Thymus (tissue), 11 donors: ENCODE measurements around the gene CHD3. TPM values are rescaled to one million over a fixed set of nuclear protein-coding genes. Genes with fewer than 3 reads are reported as not detected.

Source experiments
- DNase-seq, 9 donors: peaks; one replicate each; pipeline ENCODE4 v3.0.0-alpha.2; 2013; ENCODE audit warnings: low spot score in 9 of 9, low read depth in 6 of 9, missing footprints in 1 of 9
- H3K27ac ChIP-seq, 2 donors: one replicate each; pipeline ENCODE4 v1.5.1; 2013; ENCODE audit warnings: control low read depth in 1 of 2, low read depth in 1 of 2, low read length in 1 of 2, mild to moderate bottlenecking in 1 of 2, moderate library complexity in 1 of 2
- H3K27me3 ChIP-seq, 2 donors: one replicate each; pipeline ENCODE4 v1.5.1; 2013; ENCODE audit warnings: low read length in 1 of 2; ENCODE audit not compliant: control insufficient read depth in 2 of 2, insufficient read depth in 1 of 2
- H3K36me3 ChIP-seq, 2 donors: one replicate each; pipeline ENCODE4 v1.5.1; 2013; ENCODE audit warnings: low read length in 1 of 2, mild to moderate bottlenecking in 1 of 2, moderate library complexity in 1 of 2; ENCODE audit not compliant: control insufficient read depth in 2 of 2, insufficient read depth in 2 of 2
- H3K4me1 ChIP-seq, 2 donors: one replicate each; pipeline ENCODE4 v1.5.1; 2013; ENCODE audit warnings: low read length in 2 of 2; ENCODE audit not compliant: control insufficient read depth in 2 of 2, insufficient read depth in 2 of 2
- H3K4me3 ChIP-seq, 2 donors: one replicate each; pipeline ENCODE4 v1.5.1; 2013; ENCODE audit warnings: low read length in 2 of 2, control low read depth in 1 of 2, mild to moderate bottlenecking in 1 of 2
- H3K9me3 ChIP-seq, 2 donors: one replicate each; pipeline ENCODE4 v1.5.1; 2013; ENCODE audit warnings: low read length in 1 of 2, mild to moderate bottlenecking in 1 of 2; ENCODE audit not compliant: control insufficient read depth in 2 of 2, insufficient read depth in 1 of 2
- WGBS: extraction: QIAGEN DNeasy Blood & Tissue Kit; methylation state at CpG from one replicate; pipeline ENCODE4 v1.1.7; 2013; 5-methylcytosine and 5-hydroxymethylcytosine counted together
- polyA plus RNA-seq: library from polyadenylated mRNA; stranded (reverse); fragments of 200-250 nt; gene quantifications from one replicate; pipeline ENCODE4 v1.2.3, GENCODE V29; 2013
- total RNA-seq: library from RNA; stranded (reverse); fragments of 120-200 nt; gene quantifications from one replicate; pipeline ENCODE4 v1.2.4, GENCODE V29; 2013
- donor health status: healthy.

Gene CHD3
- total and polyA plus RNA-seq, 2 donors, result 69.5 to 119 TPM

DNA sequence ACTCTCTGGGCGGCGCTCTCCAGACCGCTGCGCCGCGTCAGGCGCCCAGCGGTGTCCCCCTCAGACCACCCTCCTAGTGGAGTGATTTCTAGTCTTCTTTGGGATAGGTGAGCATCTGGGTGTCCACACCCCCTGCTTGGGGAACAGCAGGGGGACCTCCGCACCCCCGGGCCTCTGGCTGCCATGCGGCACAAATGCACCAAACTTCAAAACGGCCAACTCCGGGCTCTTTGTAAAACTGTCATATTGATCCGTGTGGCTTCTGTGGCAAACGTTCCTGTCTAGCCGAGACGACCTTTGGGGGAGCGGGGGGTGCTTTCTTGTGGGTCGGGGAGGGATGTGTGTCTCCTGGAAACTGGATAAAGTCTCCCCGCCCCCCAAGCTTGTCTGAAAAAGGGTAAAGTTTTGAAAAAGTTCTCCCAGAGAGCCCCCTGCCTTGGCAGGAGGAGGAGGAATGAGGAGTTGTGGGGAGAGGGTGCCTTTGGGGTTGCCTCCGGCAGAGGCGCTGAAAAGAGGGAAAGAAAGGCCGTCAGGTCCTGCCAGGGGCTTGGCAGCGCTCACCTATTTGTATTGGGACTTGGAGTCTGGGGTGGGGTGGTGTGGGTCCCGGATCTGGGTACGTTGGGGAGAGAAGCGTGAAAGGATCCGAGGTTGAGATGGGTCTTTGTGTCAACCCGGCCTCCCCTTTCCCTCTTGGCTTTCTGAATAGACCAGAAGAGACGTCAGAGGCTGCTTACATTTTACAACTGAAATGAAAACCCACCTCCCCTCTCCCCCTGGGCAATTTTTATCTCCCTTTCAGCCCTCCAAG lies 2.2 kb upstream of the CHD3 start:
- Histone ChIP-seq H3K27ac (peak overlapping the region; percentile 95 to 96), H3K9me3 (peaks cover 0 to 6% of the 10 kb centered on the region in 2 donors), H3K4me1 (peaks cover 32 to 63% of the 10 kb centered on the region in 2 donors), H3K4me3 (peak overlapping the region; percentile 82 to 87), H3K27me3 (no peaks in the 10 kb centered on the region), H3K36me3 (peaks cover 17 to 25% of the 10 kb centered on the region in 2 donors)
- peak in 2 of 9 donors; percentile 43 to 71 for DNase-seq
- WGBS, result under 1% methylated on average over 30 of the region's 30 CpGs

DNA sequence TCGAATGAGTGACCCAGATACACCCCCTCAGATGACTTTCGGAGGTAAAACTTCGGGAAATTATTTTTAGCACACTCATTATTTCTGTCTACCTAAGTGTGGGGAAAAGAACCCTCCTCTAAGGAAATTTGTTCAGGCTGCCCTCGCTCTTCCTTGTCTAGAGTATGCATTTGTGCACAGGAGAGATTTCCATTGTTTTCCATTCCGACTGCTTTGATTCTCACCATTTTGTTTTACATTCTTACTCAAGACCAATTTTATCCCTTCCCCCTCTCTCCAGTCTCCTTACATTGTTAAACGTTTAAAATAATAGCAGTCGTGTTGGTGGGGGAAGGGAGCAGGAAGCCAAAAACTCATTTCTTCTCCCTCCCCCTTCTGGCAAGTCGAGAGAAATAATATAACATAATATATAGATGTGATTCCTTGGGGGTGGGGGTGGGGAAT lies 1.5 kb upstream of the CHD3 start:
- 2% methylated on average over 8 of the region's 8 CpGs for WGBS
- DNase-seq, result peak in 1 of 9 donors; percentile 84
- peak overlapping the region; percentile 95 to 96 for H3K27ac ChIP-seq
- peaks cover 0 to 6% of the 10 kb centered on the region in 2 donors for H3K9me3 ChIP-seq
- peaks cover 21 to 31% of the 10 kb centered on the region in 2 donors for H3K36me3 ChIP-seq
- H3K4me1 ChIP-seq, result peaks cover 26 to 57% of the 10 kb centered on the region in 2 donors
- H3K4me3 ChIP-seq, result peak overlapping the region; percentile 82 to 87
- no peaks in the 10 kb centered on the region for H3K27me3 ChIP-seq

DNA sequence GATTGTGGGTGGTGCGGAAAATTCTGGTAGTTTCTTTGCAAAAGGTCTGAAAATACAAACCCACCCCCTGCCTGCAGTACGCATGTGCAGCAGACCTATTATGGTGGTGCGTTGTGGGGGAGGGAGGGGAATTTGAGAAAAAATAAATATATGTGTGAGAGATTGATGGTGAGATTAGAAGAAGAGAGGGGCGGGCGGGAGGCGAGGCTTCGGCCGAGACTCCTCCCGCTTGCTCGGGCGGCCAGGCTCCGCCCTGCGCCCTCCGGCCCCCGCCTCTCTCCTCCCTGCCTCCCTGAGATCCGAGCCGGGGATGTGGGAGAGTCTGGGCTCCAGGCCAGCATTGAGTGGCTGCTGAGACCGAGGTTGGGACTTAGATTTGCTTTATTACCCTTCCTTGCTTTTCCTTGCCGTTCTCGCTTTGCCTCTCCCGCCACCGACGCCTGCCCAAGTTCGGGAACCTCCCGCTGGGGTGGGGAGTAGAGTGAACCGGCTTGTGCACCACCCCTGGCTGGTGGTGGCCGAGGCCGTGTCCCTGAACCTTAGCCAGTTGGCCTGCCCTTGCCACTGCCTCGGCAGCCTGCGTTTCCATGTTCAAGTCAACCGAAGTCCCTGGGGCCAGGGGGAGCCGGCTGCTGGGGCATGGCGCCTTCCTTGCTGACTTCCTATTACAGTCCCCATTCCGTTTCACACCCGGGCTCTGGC lies 956 bp upstream of the CHD3 start:
- under 1% methylated on average over 35 of the region's 35 CpGs for whole genome bisulfite sequencing
- DNase-seq, result peak in 8 of 9 donors; percentile 80 to 94 (median 88)
- H3K4me1 ChIP-seq, result peaks cover 21 to 52% of the 10 kb centered on the region in 2 donors
- H3K27ac ChIP-seq, result peak overlapping the region; percentile 95 to 96
- H3K4me3 ChIP-seq, result peak overlapping the region; percentile 82 to 87
- no peaks in the 10 kb centered on the region for H3K27me3 ChIP-seq
- H3K36me3 ChIP-seq, result peaks cover 22 to 33% of the 10 kb centered on the region in 2 donors
- peaks cover 0 to 6% of the 10 kb centered on the region in 2 donors for H3K9me3 ChIP-seq

DNA sequence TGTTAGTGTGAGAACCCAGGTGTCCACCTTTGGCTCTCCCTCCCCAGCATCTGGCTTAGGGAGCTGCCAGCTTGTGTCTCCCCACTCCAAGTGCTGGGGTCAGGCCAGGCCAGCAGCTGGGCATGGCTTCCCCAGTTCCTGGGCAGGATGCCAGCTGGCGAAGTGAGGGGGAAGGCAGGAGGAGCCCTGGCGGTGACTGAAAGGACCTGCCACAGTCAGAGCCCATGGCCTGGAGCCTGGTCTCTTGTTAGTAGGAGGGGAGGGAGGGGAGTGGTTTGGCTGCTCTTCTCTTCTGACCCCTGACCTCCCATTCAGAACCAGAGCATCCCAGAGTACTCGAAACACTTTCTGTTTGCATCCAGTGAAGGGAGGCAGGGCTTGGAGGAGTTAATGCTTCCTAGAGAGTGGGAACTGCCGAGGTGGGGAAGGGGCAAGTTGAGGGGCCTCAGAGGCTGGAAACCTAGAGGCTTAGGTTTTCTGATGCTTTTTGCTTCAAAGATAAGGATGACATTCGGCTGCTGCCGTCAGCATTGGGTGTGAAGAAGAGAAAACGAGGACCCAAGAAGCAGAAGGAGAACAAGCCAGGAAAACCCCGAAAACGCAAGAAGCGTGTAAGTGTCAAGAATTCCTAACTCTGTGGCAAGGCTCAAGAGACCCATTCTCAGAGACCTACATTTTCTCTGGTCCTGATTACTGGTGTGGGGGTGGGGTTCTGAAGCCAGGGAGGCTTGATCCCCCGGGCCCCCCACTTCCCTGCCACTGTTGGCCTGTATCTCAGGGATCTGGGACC lies 772 bp downstream of the CHD3 start:
- peak in 1 of 9 donors; percentile 10 for DNase-seq
- peak overlapping the region; percentile 73 to 96 for H3K27ac ChIP-seq
- peaks cover 14 to 41% of the 10 kb centered on the region in 2 donors for H3K4me1 ChIP-seq
- 80% methylated on average over 11 of the region's 11 CpGs for WGBS
- H3K9me3 ChIP-seq, result peaks cover 0 to 6% of the 10 kb centered on the region in 2 donors
- H3K36me3 ChIP-seq, result peaks cover 36 to 50% of the 10 kb centered on the region in 2 donors
- H3K4me3 ChIP-seq, result no peak overlapping the region
- H3K27me3 ChIP-seq, result no peaks in the 10 kb centered on the region

DNA sequence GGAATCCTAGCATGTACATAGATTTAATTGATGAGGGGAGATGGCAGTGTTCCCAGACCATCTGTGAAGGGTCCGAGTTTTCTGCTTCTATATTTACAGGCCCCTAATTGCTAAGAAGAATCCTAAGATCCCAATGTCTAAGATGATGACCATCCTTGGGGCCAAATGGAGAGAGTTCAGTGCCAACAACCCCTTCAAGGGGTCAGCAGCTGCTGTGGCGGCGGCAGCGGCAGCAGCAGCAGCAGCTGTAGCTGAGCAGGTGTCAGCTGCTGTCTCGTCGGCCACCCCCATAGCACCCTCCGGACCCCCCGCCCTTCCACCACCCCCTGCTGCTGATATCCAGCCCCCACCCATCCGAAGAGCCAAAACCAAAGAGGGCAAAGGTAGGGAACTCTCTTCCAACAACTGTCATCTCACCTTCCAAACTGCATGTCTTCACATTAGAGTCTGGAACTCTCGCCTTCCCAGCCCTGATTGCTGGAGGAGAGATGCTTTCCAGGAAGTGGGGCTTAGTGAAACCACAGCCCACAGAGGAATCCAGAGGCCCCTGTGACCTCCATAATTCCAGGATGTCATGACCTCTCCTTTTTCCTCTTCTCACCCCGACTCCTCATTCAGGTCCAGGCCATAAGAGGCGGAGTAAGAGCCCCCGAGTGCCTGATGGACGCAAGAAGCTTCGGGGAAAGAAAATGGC lies 4.7 kb downstream of the CHD3 start:
- WGBS, result over 99% methylated on average over 15 of the region's 15 CpGs
- H3K4me3 ChIP-seq, result no peak overlapping the region
- peaks cover 6 to 17% of the 10 kb centered on the region in 2 donors for H3K4me1 ChIP-seq
- no peaks in the 10 kb centered on the region for H3K9me3 ChIP-seq
- H3K36me3 ChIP-seq, result peaks cover 69 to 85% of the 10 kb centered on the region in 2 donors
- no peak for DNase-seq
- H3K27me3 ChIP-seq, result no peaks in the 10 kb centered on the region
- no peak overlapping the region for H3K27ac ChIP-seq

DNA sequence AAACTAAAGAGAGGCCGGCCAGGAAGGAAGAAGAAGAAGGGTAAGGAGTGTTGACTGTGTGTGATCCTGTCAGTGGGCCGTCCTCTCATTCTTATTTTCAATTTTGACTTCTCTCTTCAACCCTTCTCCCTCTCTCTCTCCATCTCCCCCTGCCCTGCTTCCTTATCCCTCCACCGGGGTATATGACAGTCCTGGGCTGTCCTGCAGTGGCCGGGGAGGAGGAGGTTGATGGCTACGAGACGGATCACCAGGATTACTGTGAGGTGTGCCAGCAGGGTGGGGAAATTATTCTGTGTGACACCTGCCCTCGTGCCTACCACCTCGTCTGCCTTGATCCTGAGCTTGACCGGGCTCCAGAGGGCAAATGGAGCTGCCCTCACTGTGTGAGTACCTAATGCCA lies 5.6 kb downstream of the CHD3 start:
- peaks cover 0 to 9% of the 10 kb centered on the region in 2 donors for H3K4me1 ChIP-seq
- H3K9me3 ChIP-seq, result no peaks in the 10 kb centered on the region
- 99% methylated on average over 9 of the region's 9 CpGs for WGBS
- H3K27me3 ChIP-seq, result no peaks in the 10 kb centered on the region
- H3K27ac ChIP-seq, result no peak overlapping the region
- no peak overlapping the region for H3K4me3 ChIP-seq
- peaks cover 77 to 88% of the 10 kb centered on the region in 2 donors for H3K36me3 ChIP-seq
- DNase-seq, result no peak

DNA sequence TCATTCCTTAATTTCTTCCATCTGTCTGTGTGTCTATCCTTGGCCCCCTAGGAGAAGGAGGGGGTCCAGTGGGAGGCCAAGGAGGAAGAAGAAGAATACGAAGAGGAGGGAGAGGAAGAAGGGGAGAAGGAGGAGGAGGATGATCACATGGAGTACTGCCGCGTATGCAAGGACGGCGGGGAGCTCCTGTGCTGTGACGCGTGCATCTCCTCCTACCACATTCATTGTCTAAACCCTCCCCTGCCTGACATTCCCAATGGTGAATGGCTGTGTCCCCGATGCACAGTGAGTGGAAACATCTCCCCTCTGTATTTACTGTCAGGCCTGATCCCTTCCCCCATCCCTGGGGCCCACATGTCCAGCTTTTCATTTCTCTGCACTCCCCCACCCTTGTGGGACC lies 6.3 kb downstream of the CHD3 start:
- Histone ChIP-seq H3K4me3 (no peak overlapping the region), H3K9me3 (no peaks in the 10 kb centered on the region), H3K27ac (no peak overlapping the region), H3K4me1 (peaks cover 0 to 3% of the 10 kb centered on the region in 2 donors), H3K36me3 (peaks cover 80 to 88% of the 10 kb centered on the region in 2 donors), H3K27me3 (no peaks in the 10 kb centered on the region)
- 99% methylated on average over 8 of the region's 8 CpGs for WGBS
- no peak for DNase-seq

- Histone ChIP-seq H3K36me3 (peaks cover 83 to 90% of the 10 kb centered on the region in 2 donors), H3K4me3 (no peak overlapping the region), H3K27me3 (no peaks in the 10 kb centered on the region), H3K4me1 (no peaks in the 10 kb centered on the region), H3K9me3 (no peaks in the 10 kb centered on the region), H3K27ac (no peak overlapping the region)
- DNase-seq, result no peak
- whole genome bisulfite sequencing, result 97% methylated on average over 13 of the region's 13 CpGs
Measured at GRCh38 chr17:7897090-7897489, 8.5 kb downstream of the CHD3 start.
